GM21825 (cell line): ENCODE data around the gene LMCD1.

Source experiments
- ATAC-seq: cut with Tn5 transposase; IDR thresholded peaks from one replicate; pipeline ENCODE4 v1.9.1; 2021; ENCODE audit warnings: mild to moderate bottlenecking, moderate library complexity; ENCODE audit not compliant: unreplicated experiment

The LMCD1 gene

DNA sequence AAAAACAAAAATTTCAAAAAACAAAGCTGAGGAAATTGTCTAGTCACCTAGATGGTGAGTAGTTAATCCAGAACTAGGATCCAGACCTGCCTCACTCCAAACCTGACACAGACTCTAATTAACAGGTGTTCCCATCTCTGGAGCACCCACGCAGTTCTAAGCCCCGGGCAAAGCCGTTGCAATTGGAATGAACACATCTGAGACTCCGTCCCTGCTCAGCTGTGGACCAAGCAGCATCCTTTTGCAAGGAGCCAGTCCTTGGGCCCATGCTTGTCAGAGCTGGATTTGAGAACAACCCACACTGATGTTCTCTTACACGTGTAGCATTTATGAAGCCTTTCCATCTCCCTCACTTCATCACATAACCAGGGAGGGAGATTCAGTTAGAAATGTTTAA lies 54.8 kb downstream of the LMCD1 start:
- no peak for ATAC-seq

DNA sequence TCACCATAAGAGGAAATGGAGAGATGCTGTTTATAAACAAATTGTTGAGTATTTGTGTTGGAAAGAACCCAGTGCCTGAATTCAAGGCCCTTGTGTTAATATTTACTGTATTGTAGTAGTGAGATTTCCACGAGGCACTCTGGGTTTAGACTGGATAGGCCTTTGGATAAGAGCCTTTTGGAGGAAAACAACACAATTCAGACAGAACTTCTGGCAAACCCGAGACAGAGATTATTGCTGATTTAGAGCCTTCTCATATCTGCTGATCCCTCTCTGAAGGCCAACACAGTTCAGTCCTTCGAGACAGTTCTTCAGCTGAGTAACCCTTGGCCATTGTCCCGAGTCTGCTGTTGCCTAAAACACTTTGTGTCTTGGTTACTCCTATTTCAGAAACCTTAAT lies 55.7 kb downstream of the LMCD1 start:
- ATAC-seq = no peak

DNA sequence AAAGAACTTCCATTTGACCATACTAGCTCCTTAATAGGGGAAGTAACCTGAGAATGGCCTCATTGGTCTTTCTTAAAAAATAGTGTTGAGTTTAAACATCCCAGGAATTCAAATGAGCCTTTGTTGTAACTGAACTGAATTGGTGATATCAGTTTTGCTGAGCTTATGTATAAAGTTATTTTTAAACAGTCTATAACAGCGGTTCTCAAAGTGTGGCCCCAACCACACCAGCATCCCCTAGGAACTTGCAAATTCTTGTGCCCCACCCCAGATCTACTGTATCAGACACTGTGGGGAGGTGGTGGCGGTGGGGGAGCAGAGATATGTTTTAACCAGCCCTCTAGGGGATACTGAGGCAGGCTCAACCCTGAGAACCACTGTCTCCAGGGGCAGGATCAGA lies 57.0 kb downstream of the LMCD1 start:
- no peak for ATAC-seq

DNA sequence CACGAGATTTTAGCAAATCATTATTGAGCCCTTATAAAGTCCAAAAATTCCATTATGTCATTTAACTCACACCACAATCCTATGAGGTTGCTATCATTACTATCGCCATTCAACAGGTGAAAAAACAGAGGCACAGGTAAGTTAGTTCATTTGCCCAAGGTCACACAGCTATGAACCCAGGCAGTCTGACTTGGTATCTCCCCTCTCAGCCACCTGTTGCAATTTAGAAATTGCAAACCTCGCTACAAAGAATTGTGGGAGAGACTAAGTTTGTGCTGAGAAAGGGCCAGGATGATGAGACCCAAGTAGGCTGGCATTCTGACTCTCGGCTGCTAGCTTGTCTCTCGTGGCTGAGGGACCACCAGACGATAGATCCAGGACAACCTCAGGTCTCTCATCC lies 57.7 kb downstream of the LMCD1 start:
- no peak for ATAC-seq

DNA sequence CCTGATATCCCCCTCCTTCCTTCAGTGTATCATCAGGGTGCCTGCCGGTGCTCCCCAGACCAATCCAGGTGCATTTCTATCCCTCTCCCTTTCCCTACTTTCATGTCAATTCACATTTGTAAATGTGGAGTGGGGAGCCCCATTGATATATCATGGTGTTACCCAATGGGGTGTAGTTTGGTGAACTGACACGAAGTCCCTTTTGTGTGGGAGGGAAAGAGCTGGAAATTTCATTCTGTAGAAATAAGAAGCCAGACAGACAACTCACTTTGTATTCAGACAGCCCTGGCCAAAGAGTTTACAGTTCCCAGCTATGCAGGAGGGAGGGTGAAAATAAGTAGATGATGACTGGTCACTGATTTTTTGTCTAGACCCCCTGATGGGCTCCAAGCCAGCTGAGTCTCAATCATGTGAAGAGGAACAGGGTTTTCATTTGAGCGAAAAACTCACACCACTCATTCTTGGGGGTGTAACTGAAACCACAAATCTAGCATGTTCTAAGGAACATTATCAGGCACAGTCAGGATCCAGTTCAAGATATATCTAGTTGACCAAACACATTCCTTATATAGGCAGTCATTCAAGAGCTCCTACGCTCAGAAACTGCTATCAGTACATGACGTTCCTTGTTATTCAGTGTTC lies 58.9 kb downstream of the LMCD1 start:
- ATAC-seq = no peak

DNA sequence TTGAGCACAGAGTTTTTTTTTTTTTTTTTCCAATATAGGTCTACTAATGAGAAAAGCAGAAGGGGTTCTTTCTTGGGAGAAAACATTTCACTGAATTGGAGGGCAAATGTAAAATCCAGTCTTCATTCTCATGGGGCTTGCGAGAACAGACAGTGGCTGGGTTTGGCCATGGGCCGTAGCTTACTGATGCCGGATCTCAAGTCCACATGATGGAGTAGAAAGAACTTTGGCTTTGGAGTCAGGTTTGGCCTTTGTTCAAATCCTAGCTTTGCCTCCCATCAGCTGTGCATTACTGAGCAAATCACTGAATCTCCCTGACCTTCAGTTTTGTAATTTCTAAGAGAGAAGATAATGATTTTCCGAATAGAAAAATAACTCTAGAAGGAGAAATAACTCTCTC lies 59.7 kb downstream of the LMCD1 start:
- no peak for ATAC-seq

DNA sequence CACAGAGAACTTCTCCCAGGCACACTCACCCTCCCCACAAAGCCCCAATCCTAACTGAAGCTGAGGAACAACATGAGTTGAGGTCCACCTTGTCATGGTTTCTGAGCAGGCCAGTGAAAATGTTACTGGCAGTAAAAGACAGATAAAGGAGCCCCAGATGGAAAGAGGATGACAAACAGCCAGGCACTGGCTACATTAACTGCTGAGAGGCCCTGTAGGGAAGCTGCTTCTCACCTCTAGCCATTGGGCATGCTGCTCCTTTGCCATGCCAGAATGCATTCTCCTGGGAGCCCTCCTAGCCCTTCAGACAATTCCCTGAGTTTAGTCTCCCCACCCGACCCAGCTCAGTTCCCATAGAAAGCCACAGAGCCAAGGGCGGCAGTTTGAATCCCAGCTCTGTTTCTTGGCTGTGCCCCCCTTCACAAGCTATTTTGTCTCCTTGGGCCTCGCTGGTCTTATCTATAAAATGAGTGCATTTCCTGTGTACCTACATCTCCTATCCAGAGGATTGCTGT lies 60.5 kb downstream of the LMCD1 start:
- no peak for ATAC-seq

DNA sequence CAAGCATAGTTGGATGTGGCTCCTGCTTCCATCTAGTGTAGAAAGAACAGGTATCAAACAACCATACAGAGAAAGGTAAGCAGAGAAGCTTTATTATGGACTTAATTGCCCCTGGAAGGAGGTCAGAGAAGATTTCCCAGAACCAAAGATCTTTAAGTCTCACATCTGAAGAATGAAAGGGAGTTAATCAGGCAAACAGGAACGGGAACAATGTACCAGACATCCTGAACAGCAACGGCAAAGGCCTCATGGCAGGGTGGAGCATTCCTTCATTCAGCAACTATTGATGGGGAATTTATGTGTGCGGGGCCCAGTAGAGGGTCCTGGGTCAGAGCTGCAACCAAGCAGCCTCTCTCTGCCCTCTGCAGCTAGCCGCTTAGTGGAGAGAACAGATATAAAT lies 61.5 kb downstream of the LMCD1 start:
- ATAC-seq = no peak

DNA sequence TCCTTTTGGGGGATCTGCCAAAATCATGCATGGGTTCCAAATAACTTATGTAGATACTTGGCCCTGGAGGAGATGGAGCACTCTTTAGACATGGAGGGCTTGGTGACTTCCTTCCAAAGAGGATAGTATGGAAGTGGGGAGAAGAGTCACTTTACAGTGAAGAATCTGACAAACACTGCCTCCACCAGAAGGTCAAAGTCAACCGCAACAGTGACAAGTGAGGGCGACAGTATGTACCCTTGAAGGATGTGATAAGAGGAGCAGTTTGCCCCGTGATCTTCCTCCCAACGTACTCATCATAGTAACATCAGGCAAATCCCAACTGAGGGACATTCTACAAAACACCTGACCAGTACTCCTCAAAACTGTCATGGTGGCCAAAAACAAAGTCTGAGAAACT lies 62.0 kb downstream of the LMCD1 start:
- ATAC-seq = no peak

DNA sequence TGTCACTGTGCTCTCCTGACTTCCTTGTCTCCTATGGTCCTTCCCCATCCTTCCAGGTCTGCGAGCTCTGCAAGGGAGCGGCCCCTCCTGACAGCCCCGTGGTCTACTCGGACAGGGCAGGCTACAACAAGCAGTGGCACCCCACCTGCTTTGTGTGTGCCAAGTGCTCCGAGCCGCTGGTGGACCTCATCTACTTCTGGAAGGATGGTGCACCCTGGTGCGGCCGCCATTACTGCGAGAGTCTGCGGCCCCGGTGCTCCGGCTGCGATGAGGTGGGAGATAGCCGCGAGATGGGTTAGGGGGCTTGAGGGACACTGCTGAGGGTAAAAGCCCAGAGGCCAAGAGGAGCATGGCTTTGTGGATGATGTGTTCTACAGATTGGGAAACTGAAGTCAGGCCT lies 63.8 kb downstream of the LMCD1 start:
- ATAC-seq = no peak

DNA sequence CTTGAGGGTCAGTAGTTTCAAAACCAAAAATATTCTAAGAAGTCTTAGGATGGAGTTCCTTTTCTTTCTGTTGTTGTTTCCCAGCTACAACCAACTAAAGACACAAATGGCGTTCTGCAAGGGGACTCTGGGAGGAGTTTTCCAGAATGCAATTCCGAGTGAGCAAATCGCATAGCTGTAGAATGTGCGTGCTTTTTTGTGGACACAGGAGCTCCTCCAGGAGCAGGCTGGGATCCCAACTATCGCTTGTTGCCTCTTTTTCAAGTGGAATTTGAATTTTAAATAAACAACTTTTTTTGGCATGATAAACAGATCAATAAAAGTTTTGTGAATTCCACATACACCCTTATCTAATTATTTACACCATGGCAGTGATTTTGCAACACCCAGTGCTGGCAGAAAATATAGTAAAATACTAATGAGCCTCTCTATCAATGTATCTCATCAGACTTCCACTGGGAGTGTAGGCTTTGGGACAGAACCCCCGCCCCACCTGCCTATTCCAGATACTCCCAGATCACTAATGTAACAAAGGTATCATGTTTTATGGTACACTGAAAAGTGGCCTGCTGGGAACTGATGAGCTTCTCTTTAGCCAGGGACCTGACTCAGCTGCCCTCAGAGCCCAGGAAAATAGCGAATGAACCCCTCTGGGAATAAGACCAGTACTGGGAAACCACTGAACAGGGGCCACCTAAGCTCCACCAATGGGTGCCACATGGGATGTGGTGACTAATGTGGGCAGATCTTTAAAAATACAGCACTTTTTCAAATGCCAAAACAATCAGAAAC lies 66.4 kb downstream of the LMCD1 start:
- no peak for ATAC-seq

DNA sequence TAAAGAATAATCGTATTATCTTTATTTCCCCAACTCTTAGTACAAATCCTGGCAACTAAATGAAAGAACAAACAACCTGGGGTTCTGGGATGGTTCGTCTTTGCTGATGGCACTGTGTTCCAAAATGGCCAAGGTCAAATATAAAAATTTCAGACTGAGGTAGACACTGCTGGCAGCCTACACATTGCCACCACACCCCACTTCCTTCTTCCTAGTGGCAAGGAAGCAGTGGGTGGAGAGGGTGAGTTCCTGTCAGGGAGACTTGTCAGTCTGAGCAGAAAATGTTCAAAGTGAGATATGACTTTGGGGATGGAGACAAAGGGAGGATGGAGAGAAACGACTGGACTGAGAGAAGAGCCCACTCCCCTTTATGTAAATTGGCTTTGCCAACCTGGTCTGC lies 69.6 kb downstream of the LMCD1 start:
- no peak for ATAC-seq

DNA sequence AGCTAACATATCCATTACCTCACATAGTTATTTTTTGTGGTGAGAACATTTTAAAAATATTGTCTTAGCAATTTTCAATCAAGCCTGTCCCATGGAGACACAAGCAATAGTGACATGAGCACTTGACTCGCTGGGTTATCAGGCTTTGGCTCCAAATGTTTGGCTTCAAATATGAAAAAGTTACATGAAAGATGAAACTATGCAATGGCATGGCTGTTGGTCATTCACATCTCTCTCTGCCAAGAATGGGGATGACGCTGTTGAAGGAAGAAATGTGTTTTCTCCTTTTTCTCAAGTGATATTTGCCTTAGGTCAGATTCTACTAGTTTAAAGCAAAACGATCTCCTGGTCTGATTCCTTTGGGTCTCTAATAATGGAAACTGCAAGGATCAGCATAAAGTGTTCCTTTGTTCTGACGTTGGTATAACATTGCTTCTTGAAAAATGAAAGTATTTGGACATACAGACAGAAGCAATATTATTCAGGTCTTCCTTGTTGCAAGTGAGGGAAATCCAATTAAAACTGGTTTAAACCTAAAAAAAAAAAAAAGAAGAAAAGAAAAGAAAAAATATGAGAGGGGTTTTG lies 71.8 kb downstream of the LMCD1 start:
- no peak for ATAC-seq

DNA sequence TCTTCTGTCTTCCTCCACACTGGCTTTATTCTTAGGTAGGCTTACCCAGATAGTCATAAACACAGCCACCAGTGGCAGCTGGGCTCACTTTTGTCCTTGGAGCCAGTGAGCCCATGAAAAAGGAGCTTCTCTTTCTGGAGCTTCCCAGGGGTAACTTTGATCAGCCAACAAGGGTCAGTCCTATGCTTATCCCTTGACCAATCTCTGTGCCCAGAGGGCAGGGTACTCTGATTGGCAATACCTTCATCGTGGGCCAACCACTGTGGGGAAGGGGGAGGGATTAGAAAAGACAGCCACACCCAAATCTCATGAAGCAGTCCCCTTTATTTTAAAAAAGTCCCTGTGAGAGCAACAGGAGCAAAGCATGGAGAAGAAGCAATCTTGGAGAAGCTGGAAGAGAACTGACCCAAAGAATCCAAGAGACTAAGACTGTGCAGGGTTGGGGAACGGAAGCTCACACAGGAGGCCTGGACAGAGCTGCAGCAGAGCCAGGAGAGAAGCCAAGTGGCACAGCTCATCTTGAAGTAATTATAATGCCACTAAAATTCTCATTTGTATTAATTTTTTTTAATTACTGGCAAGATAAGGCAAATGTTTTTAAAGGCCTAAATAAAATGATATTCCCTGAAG lies 72.5 kb downstream of the LMCD1 start:
- ATAC-seq = no peak

DNA sequence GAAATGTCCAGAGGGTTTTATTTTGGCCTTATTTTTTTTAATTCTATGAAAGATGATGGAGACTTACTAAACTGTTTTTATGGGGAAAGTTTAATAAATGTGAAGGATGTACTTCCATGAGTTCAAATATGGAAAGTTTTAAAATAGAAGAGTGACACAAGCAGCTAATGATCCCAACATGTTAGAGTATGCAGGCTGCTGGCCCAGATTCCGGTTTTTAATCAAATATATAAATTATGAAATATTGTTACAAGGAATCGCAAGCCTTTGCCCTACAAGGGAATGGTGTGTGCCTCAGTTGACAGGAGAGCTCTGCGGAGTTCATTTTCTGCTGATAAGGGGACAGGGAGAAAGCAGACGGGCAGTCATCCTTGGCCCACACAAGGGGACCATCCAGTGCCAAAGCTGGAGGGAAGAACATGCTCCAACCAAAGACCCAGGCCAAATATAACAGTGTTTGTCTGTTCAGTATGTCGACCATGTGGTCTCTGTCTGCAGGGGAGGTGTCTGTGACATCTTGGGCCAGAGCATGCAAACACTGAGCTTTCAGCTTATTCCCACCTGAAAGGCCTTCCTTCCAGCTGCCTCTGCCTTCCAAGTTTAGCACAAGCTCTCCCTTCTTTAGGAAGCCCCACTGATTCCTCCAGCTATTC lies 73.2 kb downstream of the LMCD1 start:
- ATAC-seq = no peak

DNA sequence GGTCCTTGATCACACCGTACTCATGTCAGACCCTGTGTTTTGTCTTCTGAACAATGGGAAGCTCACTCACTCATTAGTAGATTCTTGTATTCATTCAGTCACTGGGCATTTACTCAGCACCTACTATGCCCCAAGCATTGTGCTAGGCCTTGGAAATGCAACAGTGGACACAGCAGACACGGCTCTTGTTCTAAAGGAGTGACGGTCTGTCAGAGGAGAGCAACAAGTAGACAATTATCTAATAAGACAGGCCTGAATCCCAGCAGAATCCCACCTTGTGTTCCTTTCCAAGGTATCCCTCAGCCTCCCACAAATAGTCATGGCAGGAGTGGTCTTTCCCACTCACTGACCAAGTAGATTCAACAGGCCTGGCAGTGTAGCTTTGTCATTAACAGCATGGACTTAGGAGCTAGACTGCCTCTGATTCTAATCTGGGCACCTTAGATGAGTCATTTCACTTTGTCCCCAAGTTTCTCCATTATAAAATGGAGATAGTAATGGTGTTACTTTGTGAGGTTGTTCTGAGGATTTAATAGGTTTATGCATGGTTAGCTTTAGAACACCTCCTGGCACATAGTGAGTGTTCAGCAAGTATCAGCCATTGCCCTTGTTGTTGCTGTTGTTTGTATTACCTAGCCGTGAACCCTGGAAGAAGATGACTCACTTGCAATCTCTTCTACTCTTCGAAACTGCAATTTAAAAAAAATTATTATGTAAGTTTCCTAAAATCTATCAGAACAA lies 73.9 kb downstream of the LMCD1 start:
- no peak for ATAC-seq

DNA sequence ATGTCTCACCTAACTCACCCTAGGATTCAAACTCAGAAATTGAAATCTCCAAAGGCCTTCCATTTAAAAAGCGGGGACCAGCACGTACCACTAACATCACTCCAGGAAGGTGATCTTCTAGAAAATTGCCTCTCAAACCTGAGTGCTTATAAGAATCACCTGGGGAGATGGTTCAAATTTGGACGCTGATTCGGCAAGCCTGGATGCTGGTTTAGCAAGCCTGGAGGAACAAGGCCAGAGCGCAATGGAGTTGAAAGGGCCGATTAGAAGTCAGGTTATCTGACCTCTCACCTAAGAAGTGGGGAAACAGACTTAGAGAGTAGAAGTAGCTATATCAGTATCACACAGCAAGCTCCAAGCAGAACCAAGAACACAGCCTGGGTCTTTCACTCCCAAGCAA lies 74.8 kb downstream of the LMCD1 start:
- ATAC-seq = no peak

DNA sequence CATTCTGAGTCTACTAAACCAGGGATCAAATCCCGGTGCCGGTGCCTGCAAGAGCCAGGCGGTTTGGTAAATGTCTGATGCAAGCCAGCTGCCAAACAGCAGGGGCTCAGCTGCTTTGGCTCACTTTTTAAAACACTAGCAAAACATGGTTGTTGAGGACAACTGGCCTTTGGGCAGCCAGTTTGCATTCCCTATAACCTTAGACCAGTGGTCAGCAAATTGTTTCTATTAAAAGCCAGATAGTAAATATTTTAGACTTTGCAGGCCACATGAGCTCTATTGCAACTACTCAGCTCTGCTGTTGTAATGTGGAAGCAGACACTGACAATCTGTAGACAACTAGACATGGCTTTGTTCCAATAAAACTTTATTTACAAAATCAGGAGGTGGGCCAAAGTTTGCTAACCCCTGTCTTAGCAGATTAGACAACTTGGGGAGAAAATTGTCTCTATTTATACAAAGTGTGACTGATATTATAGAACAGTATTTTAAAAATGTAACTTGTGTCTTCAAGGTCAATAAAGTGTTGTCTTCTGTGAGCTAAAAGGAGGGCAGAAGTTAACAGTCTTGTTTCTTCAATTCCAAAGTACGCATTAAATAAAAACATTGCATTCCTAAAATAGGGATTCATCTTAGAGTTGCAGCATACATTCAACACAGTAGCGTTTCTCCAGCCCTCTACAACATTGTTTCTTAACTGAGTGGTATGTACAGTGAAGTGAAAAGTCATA lies 75.4 kb downstream of the LMCD1 start:
- no peak for ATAC-seq

DNA sequence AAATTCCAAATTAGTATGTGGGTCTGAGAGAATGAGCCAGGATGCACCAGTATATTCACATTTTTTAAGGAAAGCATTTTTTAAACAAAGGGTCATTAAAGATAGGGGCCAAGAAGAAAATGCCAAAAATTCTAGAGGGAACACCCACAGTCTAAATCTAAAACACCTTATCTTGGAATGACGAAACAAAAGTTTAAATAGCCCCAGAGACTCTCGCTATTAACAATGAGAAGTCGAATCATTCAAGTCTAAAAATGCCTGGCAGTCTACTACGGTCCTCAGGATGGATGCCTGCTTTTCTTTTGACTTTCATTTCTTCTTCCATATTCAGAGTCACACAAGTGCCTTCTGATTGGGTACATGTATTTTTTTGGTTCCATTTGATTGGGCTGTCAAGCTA lies 76.7 kb downstream of the LMCD1 start:
- no peak for ATAC-seq

DNA sequence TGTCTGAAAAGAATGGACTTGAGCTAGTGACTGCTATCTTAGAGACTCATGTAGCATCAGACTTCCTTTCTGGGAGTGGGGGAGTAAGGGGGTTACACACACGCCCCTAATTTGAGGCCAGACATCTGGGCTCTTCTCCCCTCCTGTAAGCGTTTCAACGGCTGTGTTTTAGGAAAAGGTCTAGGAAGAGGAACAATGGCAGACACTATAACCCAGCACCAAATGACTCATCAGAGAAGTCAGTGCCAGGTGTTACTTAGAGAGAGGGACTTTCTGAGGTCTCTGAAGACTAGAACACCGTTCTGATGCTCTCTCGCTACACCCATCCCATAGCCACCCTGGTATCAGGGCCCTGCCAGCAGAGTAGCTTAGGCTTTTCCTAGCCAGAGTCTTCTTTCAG lies 77.5 kb downstream of the LMCD1 start:
- ATAC-seq = peak; percentile 99
